Activated naive CD4-positive, alpha-beta T cell treated with anti-CD3 and anti-CD28 coated beads, Interleukin-2, amount 10 ng/mL, durations not matched to agents 7 days and 5 days (primary cell): ENCODE results near the gene HOXA2.

Experiments used
- CTCF ChIA-PET: fragments of 350-600 bp; sonication (Branson Sonifier 250); formaldehyde crosslinking; loops from one replicate; lab custom pipeline; 2021; ENCODE audit warnings: antibody characterized with exemption; lab: Charles Lee
- DNase-seq: peaks from one replicate; pipeline ENCODE4 v3.0.0-alpha.2; 2020
- H3K27ac Mint-ChIP-seq: one replicate; pipeline ENCODE4 v1.8.0; 2021; ENCODE audit warnings: mild to moderate bottlenecking, moderate library complexity, mixed read lengths
- H3K27me3 Mint-ChIP-seq: one replicate; pipeline ENCODE4 v1.8.0; 2021; ENCODE audit warnings: mild to moderate bottlenecking, mixed read lengths
- H3K36me3 Mint-ChIP-seq: one replicate; pipeline ENCODE4 v1.8.0; 2021; ENCODE audit warnings: mixed read lengths
- H3K4me1 Mint-ChIP-seq: one replicate; pipeline ENCODE4 v1.8.0; 2021; ENCODE audit warnings: mixed read lengths
- H3K4me3 Mint-ChIP-seq: one replicate; pipeline ENCODE4 v1.8.0; 2021; ENCODE audit warnings: mild to moderate bottlenecking, moderate library complexity, mixed read lengths
- H3K9me3 Mint-ChIP-seq: one replicate; pipeline ENCODE4 v1.8.0; 2021; ENCODE audit warnings: mixed read lengths

Gene HOXA2

GRCh38 chr7:27124096-27124901 is 21.8 kb upstream of the HOXA2 start:
- no peak overlapping the region for H3K4me3 Mint-ChIP-seq
- CTCF ChIA-PET: no interaction called here
- DNase-seq: no peak
- no peak overlapping the region for H3K27ac Mint-ChIP-seq
- no peaks in the 10 kb centered on the region for H3K36me3 Mint-ChIP-seq
- H3K9me3 Mint-ChIP-seq: no peaks in the 10 kb centered on the region
- peaks cover 26% of the 10 kb centered on the region for H3K27me3 Mint-ChIP-seq
- H3K4me1 Mint-ChIP-seq: no peaks in the 10 kb centered on the region

DNA sequence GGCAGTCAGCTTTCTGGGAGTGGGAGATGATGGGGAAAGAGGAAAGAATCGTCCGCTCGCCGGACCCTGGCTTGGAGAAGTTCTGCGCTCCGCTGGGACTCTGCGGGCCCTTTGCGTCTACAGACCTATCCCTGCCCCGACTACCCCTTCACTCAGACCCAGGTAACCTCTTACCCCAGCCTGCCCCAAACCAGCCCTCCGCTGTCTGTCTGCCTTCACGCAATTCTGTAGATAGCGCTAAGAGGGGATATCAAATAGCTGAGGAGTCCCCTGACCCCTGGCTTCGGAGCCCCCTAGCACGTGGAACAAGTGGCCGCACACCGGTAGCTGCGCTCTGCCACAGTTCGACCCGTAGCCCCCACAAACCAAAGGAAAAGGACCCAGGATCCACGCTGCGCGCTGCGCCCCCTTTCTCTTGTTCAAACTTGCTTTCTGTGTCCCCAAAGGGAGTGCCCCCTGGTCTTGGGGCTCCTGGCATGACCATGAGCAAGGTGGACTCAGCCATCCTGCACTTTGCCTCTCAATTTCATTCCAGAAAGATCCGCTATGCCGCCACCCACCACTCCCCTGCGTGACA is 21.1 kb upstream of the HOXA2 start:
- no peak for DNase-seq
- no peaks in the 10 kb centered on the region for H3K4me1 Mint-ChIP-seq
- H3K27me3 Mint-ChIP-seq: peaks cover 19% of the 10 kb centered on the region
- H3K4me3 Mint-ChIP-seq: no peak overlapping the region
- no peaks in the 10 kb centered on the region for H3K36me3 Mint-ChIP-seq
- H3K27ac Mint-ChIP-seq: no peak overlapping the region
- H3K9me3 Mint-ChIP-seq: no peaks in the 10 kb centered on the region
- CTCF ChIA-PET: no interaction called here

GRCh38 chr7:27123007-27123476 is 20.6 kb upstream of the HOXA2 start:
- CTCF ChIA-PET: no interaction called here

GRCh38 chr7:27122077-27122910 is 19.8 kb upstream of the HOXA2 start:
- Mint-ChIP-seq H3K27me3 (peaks cover 18% of the 10 kb centered on the region), H3K27ac (no peak overlapping the region), H3K4me1 (no peaks in the 10 kb centered on the region), H3K4me3 (no peak overlapping the region), H3K9me3 (no peaks in the 10 kb centered on the region), H3K36me3 (no peaks in the 10 kb centered on the region)
- no peak for DNase-seq
- CTCF ChIA-PET: no interaction called here

More at GRCh38 chr7:27123007-27123476, 20.6 kb upstream of the HOXA2 start:
- no peak overlapping the region for H3K27ac Mint-ChIP-seq
- no peaks in the 10 kb centered on the region for H3K4me1 Mint-ChIP-seq
- H3K9me3 Mint-ChIP-seq: no peaks in the 10 kb centered on the region
- no peak for DNase-seq
- H3K27me3 Mint-ChIP-seq: peaks cover 19% of the 10 kb centered on the region
- no peaks in the 10 kb centered on the region for H3K36me3 Mint-ChIP-seq
- H3K4me3 Mint-ChIP-seq: no peak overlapping the region

GRCh38 chr7:27121684-27122076 is 19.2 kb upstream of the HOXA2 start:
- Mint-ChIP-seq H3K9me3 (no peaks in the 10 kb centered on the region), H3K4me3 (no peak overlapping the region), H3K36me3 (no peaks in the 10 kb centered on the region), H3K27ac (no peak overlapping the region), H3K27me3 (peaks cover 15% of the 10 kb centered on the region), H3K4me1 (no peaks in the 10 kb centered on the region)
- CTCF ChIA-PET: no interaction called here
- DNase-seq: no peak

DNA sequence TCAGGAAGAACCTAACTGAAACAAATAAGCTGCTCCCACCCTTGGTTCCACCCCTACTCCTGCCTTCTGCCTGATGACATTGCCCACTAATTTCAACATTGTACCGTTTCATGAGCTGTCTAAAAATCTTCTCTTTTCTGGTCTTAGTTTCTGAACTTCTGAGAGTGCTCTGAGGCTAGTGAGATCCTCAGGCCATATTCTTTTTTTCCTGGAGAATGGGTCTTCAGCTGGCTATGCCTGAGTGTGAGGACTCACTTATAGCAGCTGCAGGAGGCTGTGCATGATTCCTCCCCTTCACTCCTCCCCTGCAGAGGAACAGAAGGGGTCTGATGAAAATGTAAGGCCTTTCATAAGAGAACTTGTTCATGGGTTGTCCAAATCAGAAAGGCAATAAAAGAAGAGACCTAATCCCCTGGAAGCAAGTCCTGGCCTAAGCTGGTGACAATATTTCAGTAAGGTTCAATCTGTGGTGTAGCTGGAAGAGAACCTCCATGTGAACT is 17.0 kb upstream of the HOXA2 start:
- Mint-ChIP-seq H3K9me3 (no peaks in the 10 kb centered on the region), H3K4me3 (no peak overlapping the region), H3K27ac (no peak overlapping the region), H3K27me3 (peaks cover 14% of the 10 kb centered on the region), H3K4me1 (no peaks in the 10 kb centered on the region), H3K36me3 (no peaks in the 10 kb centered on the region)
- DNase-seq: no peak
- CTCF ChIA-PET: interaction anchor here (0.9 kb wide), 1 partner anchor 9 kb away, joined by 3 read pairs; no protein-coding TSS in a partner anchor

DNA sequence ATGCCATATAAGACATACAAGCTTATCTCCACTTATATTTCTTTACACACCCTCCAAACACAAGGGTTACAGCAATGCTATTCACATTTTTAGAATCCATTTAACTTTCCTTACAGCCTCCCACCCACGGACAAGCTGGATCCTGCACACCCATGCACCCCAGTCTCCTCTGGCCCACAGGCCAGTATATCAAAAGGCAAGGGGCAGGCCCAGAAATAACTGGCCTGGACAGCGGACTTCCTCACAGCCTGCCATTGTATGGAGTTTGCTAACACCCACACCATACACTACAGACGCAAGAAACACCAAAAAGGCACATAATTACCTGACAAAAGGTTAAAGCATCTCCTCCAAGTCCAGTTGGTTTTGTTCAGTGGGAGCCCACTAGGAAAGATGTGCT is 16.1 kb upstream of the HOXA2 start:
- no peaks in the 10 kb centered on the region for H3K36me3 Mint-ChIP-seq
- peaks cover 12% of the 10 kb centered on the region for H3K27me3 Mint-ChIP-seq
- no peak for DNase-seq
- H3K27ac Mint-ChIP-seq: no peak overlapping the region
- no peak overlapping the region for H3K4me3 Mint-ChIP-seq
- H3K9me3 Mint-ChIP-seq: no peaks in the 10 kb centered on the region
- CTCF ChIA-PET: interaction anchor here (1.4 kb wide), 1 partner anchor 43 kb away, joined by 4 read pairs; no protein-coding TSS in a partner anchor
- no peaks in the 10 kb centered on the region for H3K4me1 Mint-ChIP-seq

GRCh38 chr7:27117887-27118491 is 15.5 kb upstream of the HOXA2 start:
- Mint-ChIP-seq H3K4me3 (no peak overlapping the region), H3K27me3 (peaks cover 8% of the 10 kb centered on the region), H3K27ac (no peak overlapping the region), H3K4me1 (no peaks in the 10 kb centered on the region), H3K9me3 (no peaks in the 10 kb centered on the region), H3K36me3 (no peaks in the 10 kb centered on the region)
- no peak for DNase-seq
- CTCF ChIA-PET: interaction anchor here (1.4 kb wide), 1 partner anchor 43 kb away, joined by 4 read pairs; no protein-coding TSS in a partner anchor

- CTCF ChIA-PET: interaction anchor here (1.4 kb wide), 1 partner anchor 44 kb away, joined by 4 read pairs; no protein-coding TSS in a partner anchor
- H3K36me3 Mint-ChIP-seq: no peaks in the 10 kb centered on the region
- H3K9me3 Mint-ChIP-seq: no peaks in the 10 kb centered on the region
Observed at GRCh38 chr7:27116962-27117886, 14.7 kb upstream of the HOXA2 start.

GRCh38 chr7:27116031-27116961 is 13.8 kb upstream of the HOXA2 start:
- Mint-ChIP-seq H3K27me3 (peaks cover 8% of the 10 kb centered on the region), H3K36me3 (no peaks in the 10 kb centered on the region), H3K9me3 (no peaks in the 10 kb centered on the region), H3K27ac (no peak overlapping the region), H3K4me1 (no peaks in the 10 kb centered on the region), H3K4me3 (no peak overlapping the region)
- no peak for DNase-seq
- CTCF ChIA-PET: no interaction called here

More at GRCh38 chr7:27116962-27117886, 14.7 kb upstream of the HOXA2 start:
- no peak for DNase-seq
- Mint-ChIP-seq H3K4me3 (no peak overlapping the region), H3K27me3 (peaks cover 8% of the 10 kb centered on the region), H3K27ac (no peak overlapping the region), H3K4me1 (no peaks in the 10 kb centered on the region)

- Mint-ChIP-seq H3K27ac (no peak overlapping the region), H3K4me1 (no peaks in the 10 kb centered on the region), H3K27me3 (peaks cover 14% of the 10 kb centered on the region), H3K4me3 (no peak overlapping the region), H3K36me3 (no peaks in the 10 kb centered on the region), H3K9me3 (no peaks in the 10 kb centered on the region)
- CTCF ChIA-PET: no interaction called here
- DNase-seq: no peak
Observed at GRCh38 chr7:27115221-27116026, 12.9 kb upstream of the HOXA2 start.

- no peaks in the 10 kb centered on the region for H3K36me3 Mint-ChIP-seq
- peaks cover 14% of the 10 kb centered on the region for H3K27me3 Mint-ChIP-seq
- no peaks in the 10 kb centered on the region for H3K9me3 Mint-ChIP-seq
- no peaks in the 10 kb centered on the region for H3K4me1 Mint-ChIP-seq
- H3K27ac Mint-ChIP-seq: no peak overlapping the region
- CTCF ChIA-PET: no interaction called here
- H3K4me3 Mint-ChIP-seq: no peak overlapping the region
- no peak for DNase-seq
Observed at GRCh38 chr7:27114881-27115220, 12.4 kb upstream of the HOXA2 start.
